OCI-LY3 (cell line): ENCODE results near the gene INPP5A.

ENCODE experiments used
- EZH2phosphoT487 ChIP-seq: fragments of 200-600 bp; shearing (Covaris generic); IDR thresholded peaks from 2 replicates; pipeline ENCODE4 v1.6.1; 2018; ENCODE audit warnings: antibody characterized with exemption, mixed run types, low read depth
- TF ChIP-seq, protein P1 (sequence below): fragments of 200-600, 300-600 bp; sonication (generic); IDR thresholded peaks from 2 replicates; pipeline ENCODE4 v1.5.1; 2014; ENCODE audit warnings: antibody characterized with exemption, low read length, low read depth

DNA sequence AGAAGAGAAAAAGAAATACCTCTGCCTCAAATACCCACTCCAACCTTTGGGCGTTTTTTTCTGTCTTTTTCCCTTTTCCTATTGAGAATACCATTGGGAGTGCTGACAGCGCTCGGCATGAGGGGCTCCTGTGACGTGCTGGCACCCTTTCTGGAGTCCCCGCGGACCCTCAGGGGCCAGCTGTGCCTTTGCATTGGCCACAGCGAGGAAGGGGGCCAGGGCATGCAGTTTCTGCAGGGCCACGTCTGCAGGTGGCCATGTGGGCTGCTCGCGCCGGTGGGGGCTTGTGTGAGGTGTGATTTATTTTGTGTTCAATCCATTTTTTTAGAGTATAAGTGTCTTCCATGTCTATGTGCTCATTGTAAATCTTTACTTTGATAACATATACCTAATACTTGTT is 57.4 kb downstream of the INPP5A start:
- TF ChIP-seq, protein P1, sequence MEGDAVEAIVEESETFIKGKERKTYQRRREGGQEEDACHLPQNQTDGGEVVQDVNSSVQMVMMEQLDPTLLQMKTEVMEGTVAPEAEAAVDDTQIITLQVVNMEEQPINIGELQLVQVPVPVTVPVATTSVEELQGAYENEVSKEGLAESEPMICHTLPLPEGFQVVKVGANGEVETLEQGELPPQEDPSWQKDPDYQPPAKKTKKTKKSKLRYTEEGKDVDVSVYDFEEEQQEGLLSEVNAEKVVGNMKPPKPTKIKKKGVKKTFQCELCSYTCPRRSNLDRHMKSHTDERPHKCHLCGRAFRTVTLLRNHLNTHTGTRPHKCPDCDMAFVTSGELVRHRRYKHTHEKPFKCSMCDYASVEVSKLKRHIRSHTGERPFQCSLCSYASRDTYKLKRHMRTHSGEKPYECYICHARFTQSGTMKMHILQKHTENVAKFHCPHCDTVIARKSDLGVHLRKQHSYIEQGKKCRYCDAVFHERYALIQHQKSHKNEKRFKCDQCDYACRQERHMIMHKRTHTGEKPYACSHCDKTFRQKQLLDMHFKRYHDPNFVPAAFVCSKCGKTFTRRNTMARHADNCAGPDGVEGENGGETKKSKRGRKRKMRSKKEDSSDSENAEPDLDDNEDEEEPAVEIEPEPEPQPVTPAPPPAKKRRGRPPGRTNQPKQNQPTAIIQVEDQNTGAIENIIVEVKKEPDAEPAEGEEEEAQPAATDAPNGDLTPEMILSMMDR: no peak
- TF ChIP-seq EZH2phosphoT487: no peak
